ENCODE data around the gene PLPP1. TPM values are rescaled to one million over a fixed set of nuclear protein-coding genes. Genes with fewer than 3 reads are reported as not detected.

PLPP1 gene
- total RNA-seq, 6 experiments from 2014 or later = 23.3 to 145 (median 36.0) TPM

GRCh38 chr5:55411876-55412275 is 122.9 kb downstream of the PLPP1 start:
- no peaks in the 10 kb centered on the region for H3K27me3 ChIP-seq

GRCh38 chr5:55410845-55411244 is 123.9 kb downstream of the PLPP1 start:
- Histone ChIP-seq H3K9me3 (no peaks in the 10 kb centered on the region), H3K4me1 (peaks cover 0 to 4% (median 1%) of the 10 kb centered on the region in 4 donors), H3K36me3 (peaks cover 0 to 10% (median 0%) of the 10 kb centered on the region in 4 donors), H3K27me3 (no peaks in the 10 kb centered on the region), H3K27ac (no peak overlapping the region), H3K4me3 (no peak overlapping the region)
- DNase-seq (no peak), ATAC-seq (no peak)
- TF ChIP-seq POLR2A (IDR thresholded peaks at IDR 0.05) = no peak
- no peak for TF ChIP-seq CTCF (IDR thresholded peaks at IDR 0.05)
- intact Hi-C loops (cut with DNase I) = no loop called here
- 71% methylated on average over 3 of the region's 3 CpGs for WGBS (ENCODE audit: insufficient coverage, low coverage, low lambda C conversion rate, missing lambda C conversion rate)

More at GRCh38 chr5:55411876-55412275, 122.9 kb downstream of the PLPP1 start:
- Histone ChIP-seq H3K27ac (no peak overlapping the region), H3K9me3 (no peaks in the 10 kb centered on the region), H3K4me3 (no peak overlapping the region), H3K4me1 (peaks cover 0 to 4% (median 1%) of the 10 kb centered on the region in 4 donors), H3K36me3 (peaks cover 0 to 10% (median 0%) of the 10 kb centered on the region in 4 donors)
- ATAC-seq (no peak), DNase-seq (no peak)
- intact Hi-C loops (cut with DNase I) = no loop called here
- TF ChIP-seq CTCF (IDR thresholded peaks at IDR 0.05) (no peak), POLR2A (IDR thresholded peaks at IDR 0.05) (no peak)
- 83% methylated on average over 1 of the region's 1 CpG for WGBS (ENCODE audit: insufficient coverage, low coverage, low lambda C conversion rate, missing lambda C conversion rate)

- intact Hi-C loops (cut with DNase I) = no loop called here
Measured at GRCh38 chr5:55409775-55410174, 125.0 kb downstream of the PLPP1 start.

GRCh38 chr5:55407984-55408383 is 126.8 kb downstream of the PLPP1 start:
- Histone ChIP-seq H3K27me3 (no peaks in the 10 kb centered on the region), H3K4me3 (no peak overlapping the region), H3K9me3 (no peaks in the 10 kb centered on the region), H3K4me1 (peaks cover 0 to 4% (median 1%) of the 10 kb centered on the region in 4 donors), H3K27ac (no peak overlapping the region), H3K36me3 (peaks cover 0 to 26% (median 3%) of the 10 kb centered on the region in 4 donors)
- intact Hi-C loops (cut with DNase I) = no loop called here
- no peak for TF ChIP-seq POLR2A (IDR thresholded peaks at IDR 0.05)
- no peak for TF ChIP-seq CTCF (IDR thresholded peaks at IDR 0.05)
- ATAC-seq = peak in 3 of 4 donors; percentile 20 to 40 (median 36)
- WGBS (ENCODE audit: insufficient coverage, low coverage, low lambda C conversion rate, missing lambda C conversion rate) = 49% methylated on average over 3 of the region's 3 CpGs
- no peak for DNase-seq

More at GRCh38 chr5:55409775-55410174, 125.0 kb downstream of the PLPP1 start:
- no peak for DNase-seq
- ATAC-seq = no peak
- Histone ChIP-seq H3K4me3 (no peak overlapping the region), H3K4me1 (peaks cover 0 to 4% (median 1%) of the 10 kb centered on the region in 4 donors), H3K27me3 (no peaks in the 10 kb centered on the region), H3K36me3 (peaks cover 0 to 19% (median 3%) of the 10 kb centered on the region in 4 donors), H3K9me3 (no peaks in the 10 kb centered on the region), H3K27ac (no peak overlapping the region)
- no peak for TF ChIP-seq POLR2A (IDR thresholded peaks at IDR 0.05)
- WGBS (ENCODE audit: insufficient coverage, low coverage, low lambda C conversion rate, missing lambda C conversion rate) = 83% methylated on average over 1 of the region's 1 CpG

- Histone ChIP-seq H3K27me3 (no peaks in the 10 kb centered on the region), H3K9me3 (no peaks in the 10 kb centered on the region), H3K4me1 (peaks cover 0 to 4% (median 1%) of the 10 kb centered on the region in 4 donors), H3K36me3 (peaks cover 0 to 29% (median 3%) of the 10 kb centered on the region in 4 donors), H3K27ac (no peak overlapping the region), H3K4me3 (no peak overlapping the region)
- ATAC-seq = peak; percentile 87 to 93 (median 92)
- no peak for DNase-seq
- WGBS (ENCODE audit: insufficient coverage, low coverage, low lambda C conversion rate, missing lambda C conversion rate) = 42% methylated on average over 1 of the region's 1 CpG
- intact Hi-C loops (cut with DNase I) = no loop called here
- peak; percentile 64 to 82 (median 74) for TF ChIP-seq CTCF (IDR thresholded peaks at IDR 0.05)
- TF ChIP-seq POLR2A (IDR thresholded peaks at IDR 0.05) = no peak
Measured at GRCh38 chr5:55407059-55407684, 127.6 kb downstream of the PLPP1 start.

Measured in right lobe of liver (tissue), 6 donors.